Suprapubic skin (tissue), 3 donors: Measurements from ENCODE around the gene NUDT4.

Experiments
- EP300 ChIP-seq: sonication (generic); formaldehyde crosslinking; IDR thresholded peaks from one replicate; pipeline ENCODE4 v1.6.1; 2017; ENCODE audit warnings: antibody characterized with exemption
- TF ChIP-seq, protein P1 (sequence below), 2 donors: fragments of 200-600 bp in 1 of 2; fragments of 450-650 bp in 1 of 2; sonication (generic) in 1 of 2; IDR thresholded peaks; one replicate each; pipeline ENCODE4 v1.5.1; 2016 to 2019; ENCODE audit warnings: antibody characterized with exemption in 2 of 2, mild to moderate bottlenecking in 1 of 2, moderate library complexity in 1 of 2

GRCh38 chr12:93456077-93456476 lies 78.4 kb downstream of the NUDT4 start:
- TF ChIP-seq, protein P1, sequence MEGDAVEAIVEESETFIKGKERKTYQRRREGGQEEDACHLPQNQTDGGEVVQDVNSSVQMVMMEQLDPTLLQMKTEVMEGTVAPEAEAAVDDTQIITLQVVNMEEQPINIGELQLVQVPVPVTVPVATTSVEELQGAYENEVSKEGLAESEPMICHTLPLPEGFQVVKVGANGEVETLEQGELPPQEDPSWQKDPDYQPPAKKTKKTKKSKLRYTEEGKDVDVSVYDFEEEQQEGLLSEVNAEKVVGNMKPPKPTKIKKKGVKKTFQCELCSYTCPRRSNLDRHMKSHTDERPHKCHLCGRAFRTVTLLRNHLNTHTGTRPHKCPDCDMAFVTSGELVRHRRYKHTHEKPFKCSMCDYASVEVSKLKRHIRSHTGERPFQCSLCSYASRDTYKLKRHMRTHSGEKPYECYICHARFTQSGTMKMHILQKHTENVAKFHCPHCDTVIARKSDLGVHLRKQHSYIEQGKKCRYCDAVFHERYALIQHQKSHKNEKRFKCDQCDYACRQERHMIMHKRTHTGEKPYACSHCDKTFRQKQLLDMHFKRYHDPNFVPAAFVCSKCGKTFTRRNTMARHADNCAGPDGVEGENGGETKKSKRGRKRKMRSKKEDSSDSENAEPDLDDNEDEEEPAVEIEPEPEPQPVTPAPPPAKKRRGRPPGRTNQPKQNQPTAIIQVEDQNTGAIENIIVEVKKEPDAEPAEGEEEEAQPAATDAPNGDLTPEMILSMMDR (IDR thresholded peaks at IDR 0.05): no peak
- no peak for TF ChIP-seq EP300
